Fibroblast of lung (primary cell): ENCODE data around the gene TLL1.

Experiments
- EZH2 ChIP-seq: IDR thresholded peaks from 2 replicates; pipeline ENCODE4 v1.5.1; 2012; ENCODE audit warnings: low read length, control low read depth, mild to moderate bottlenecking; ENCODE audit errors: missing control alignments
- TF ChIP-seq, protein P1 (sequence below), 2 donors: IDR thresholded peaks in 1 of 2; conservative IDR thresholded peaks in 1 of 2; 1 replicate in 1 of 2; 2 replicates in 1 of 2; pipeline ENCODE4 v1.5.1; 2011 to 2012; ENCODE audit warnings: low read length in 2 of 2, control low read depth in 1 of 2, inconsistent platforms in 1 of 2, low read depth in 1 of 2, mild to moderate bottlenecking in 1 of 2

DNA sequence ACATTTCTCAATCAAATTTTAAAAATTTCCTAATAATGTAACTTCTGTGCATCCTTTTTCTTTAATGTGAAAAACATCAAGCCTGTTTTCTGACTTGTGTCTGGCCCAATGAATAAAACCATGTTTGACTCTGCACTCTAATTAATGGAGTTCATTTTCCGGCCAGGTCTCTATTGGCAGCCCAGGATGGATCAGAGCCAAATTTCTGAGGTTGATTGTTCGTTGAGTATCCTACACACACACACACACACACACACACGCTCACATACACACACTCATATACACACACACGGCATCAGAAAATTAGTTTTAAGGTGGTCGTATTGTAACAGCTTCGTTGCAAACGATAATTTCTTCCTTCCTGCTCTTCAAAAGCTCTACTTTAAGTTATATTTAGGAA lies 28.9 kb upstream of the TLL1 start:
- TF ChIP-seq, protein P1, sequence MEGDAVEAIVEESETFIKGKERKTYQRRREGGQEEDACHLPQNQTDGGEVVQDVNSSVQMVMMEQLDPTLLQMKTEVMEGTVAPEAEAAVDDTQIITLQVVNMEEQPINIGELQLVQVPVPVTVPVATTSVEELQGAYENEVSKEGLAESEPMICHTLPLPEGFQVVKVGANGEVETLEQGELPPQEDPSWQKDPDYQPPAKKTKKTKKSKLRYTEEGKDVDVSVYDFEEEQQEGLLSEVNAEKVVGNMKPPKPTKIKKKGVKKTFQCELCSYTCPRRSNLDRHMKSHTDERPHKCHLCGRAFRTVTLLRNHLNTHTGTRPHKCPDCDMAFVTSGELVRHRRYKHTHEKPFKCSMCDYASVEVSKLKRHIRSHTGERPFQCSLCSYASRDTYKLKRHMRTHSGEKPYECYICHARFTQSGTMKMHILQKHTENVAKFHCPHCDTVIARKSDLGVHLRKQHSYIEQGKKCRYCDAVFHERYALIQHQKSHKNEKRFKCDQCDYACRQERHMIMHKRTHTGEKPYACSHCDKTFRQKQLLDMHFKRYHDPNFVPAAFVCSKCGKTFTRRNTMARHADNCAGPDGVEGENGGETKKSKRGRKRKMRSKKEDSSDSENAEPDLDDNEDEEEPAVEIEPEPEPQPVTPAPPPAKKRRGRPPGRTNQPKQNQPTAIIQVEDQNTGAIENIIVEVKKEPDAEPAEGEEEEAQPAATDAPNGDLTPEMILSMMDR (conservative IDR thresholded peaks at IDR 0.05 in 1 of 2, IDR thresholded peaks at IDR 0.05 in 1 of 2; ENCODE audit: low read depth in 1 of 2, low read length in 2 of 2), result no peak
- no peak for TF ChIP-seq EZH2
